ENCODE measurements around the gene UBA6.
A peak's percentile ranks its signal among the peaks of the same experiment; 100 is the strongest.
"Not testable (repeated sequence)": the region's sequence is repeated elsewhere in the genome, so short reads cannot be mapped to it uniquely, and the experiment has no call there.

The UBA6 gene

DNA sequence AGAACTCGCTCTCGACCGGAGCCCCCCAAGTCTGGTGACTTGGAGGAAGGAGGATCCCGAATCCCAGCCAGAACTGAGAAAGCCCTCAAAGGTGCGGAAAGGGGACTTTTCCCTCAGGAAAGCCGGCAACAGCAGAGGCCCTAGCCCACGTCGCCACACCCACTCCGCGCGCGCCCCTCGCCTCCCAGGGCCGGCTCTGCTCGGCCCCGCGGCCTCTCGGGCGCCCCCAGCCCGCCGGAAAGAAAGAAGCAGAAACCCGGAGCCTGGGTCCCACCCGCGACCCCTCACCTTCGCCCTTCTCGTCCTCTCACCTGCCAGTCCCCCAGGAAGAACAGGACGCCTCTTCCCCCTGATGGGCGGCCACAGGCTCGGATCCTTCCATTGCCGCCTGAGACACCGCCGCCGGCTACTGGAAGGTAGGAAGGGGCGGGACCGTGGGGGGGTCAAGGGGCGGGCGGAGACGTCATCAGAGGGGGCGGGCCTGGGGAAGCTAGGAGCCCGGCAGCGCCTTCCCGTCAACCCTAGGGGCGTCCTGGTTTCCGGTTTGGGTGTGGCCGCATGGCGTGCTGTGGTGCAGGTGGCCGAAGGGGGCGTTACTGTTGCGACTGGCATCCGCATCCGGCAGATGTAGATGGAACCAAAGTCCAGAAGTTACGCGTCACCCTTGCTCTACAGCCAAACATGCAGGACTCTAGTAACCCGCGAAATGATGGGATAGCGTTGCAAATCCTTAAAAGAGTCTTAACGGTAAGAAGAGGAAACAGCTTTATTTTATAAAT is at the start of gene UBA6:
UBA6 (minus strand) TSS at position 418 of the 779 bp plus-strand sequence; CDS start at position 382, 36 bp downstream.
- peak; percentile 72 to 96 for DNase-seq (ENCODE audit: low read depth in 1 of 2, low spot score in 1 of 2)
- in situ Hi-C loops (cut with HindIII; ENCODE audit: low pct_unique_long_range_greater_than_20kb, low sequenced_read_pairs) = no loop called here
- no peak for TF ChIP-seq JUND (IDR thresholded peaks at IDR 0.05; ENCODE audit: low read depth)

DNA sequence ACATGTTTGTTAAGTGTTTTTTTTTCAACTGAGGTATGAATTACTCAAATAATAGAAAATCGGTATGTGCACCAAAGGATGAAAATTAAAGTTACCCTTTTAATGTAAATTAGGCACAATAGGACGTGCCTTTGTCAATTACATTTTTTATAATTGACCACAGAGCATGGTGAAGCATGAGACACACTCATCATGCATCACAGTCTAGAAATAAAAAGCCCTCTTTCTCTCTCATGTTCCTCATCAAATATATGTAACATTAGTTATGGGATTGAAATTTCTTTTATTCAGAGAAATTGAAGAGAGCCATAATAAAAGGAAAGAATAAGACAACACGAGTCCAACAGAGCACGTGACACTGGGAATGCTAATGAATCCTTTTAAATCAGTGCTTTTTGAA is 49.7 kb upstream of the UBA6 start:
- in situ Hi-C loops (cut with HindIII; ENCODE audit: low pct_unique_long_range_greater_than_20kb, low sequenced_read_pairs) = no loop called here
- TF ChIP-seq JUND (IDR thresholded peaks at IDR 0.05; ENCODE audit: low read depth) = no peak

DNA sequence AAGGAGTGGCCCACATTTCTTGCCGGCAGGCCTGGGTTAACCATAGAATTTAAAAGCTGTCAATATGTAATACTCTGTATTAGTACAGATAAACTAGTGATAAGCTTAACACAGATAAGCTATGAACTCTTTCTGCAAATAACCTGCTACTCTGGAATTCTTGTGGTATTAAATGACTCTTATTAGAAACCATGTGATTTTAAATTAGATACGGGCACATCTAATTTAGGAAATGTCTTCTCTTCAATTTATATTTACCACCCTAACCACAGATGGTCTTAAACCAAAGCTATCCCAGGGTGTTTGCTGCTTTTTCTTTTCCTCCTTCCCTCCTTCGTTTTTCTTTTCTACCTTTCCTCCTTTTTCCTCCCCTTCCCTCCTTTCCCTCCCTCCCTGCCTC is 48.3 kb upstream of the UBA6 start:
- no peak for DNase-seq (ENCODE audit: low read depth in 1 of 2, low spot score in 1 of 2)
- no peak for TF ChIP-seq JUND (IDR thresholded peaks at IDR 0.05; ENCODE audit: low read depth)
- in situ Hi-C loops (cut with HindIII; ENCODE audit: low pct_unique_long_range_greater_than_20kb, low sequenced_read_pairs) = no loop called here

More for the DNA sequence above, 49.7 kb upstream of the UBA6 start:
- no peak for DNase-seq (ENCODE audit: low read depth in 1 of 2, low spot score in 1 of 2)

DNA sequence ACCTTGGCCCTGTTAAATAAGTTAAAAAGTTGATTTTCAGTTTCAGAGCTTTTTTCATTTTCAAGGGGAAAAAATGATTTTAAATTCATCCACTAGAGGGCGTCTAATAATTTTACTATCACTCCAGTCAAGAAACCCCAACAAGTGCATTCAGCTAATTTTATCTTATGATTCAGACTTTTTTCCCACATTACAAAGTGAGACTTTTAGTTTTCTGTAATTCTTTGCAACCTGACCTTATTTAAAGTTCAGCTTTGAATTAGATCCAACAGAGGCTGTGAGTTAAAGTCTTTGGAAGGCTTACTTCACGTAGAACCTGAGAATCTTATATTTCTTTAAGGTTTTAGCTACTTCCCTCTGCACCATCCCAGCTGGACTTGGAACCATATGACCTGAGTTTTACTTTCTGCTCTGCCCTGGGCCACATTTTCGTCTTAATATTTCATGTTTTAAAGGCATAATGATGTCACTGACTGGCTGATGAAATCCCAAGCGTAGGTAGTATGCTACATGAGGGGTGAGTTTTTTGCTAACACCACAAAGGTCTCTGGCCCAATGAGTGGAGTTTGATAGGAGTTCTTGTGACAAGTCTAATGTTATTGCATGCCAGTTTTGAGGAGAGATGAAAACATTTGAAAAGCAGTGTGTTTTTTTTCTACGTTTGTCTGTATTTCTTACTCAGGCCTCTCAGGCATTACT is 46.0 kb upstream of the UBA6 start:
- in situ Hi-C loops (cut with HindIII; ENCODE audit: low pct_unique_long_range_greater_than_20kb, low sequenced_read_pairs) = no loop called here
- DNase-seq (ENCODE audit: low read depth in 1 of 2, low spot score in 1 of 2) = peak in 1 of 2 experiments; percentile 19

DNA sequence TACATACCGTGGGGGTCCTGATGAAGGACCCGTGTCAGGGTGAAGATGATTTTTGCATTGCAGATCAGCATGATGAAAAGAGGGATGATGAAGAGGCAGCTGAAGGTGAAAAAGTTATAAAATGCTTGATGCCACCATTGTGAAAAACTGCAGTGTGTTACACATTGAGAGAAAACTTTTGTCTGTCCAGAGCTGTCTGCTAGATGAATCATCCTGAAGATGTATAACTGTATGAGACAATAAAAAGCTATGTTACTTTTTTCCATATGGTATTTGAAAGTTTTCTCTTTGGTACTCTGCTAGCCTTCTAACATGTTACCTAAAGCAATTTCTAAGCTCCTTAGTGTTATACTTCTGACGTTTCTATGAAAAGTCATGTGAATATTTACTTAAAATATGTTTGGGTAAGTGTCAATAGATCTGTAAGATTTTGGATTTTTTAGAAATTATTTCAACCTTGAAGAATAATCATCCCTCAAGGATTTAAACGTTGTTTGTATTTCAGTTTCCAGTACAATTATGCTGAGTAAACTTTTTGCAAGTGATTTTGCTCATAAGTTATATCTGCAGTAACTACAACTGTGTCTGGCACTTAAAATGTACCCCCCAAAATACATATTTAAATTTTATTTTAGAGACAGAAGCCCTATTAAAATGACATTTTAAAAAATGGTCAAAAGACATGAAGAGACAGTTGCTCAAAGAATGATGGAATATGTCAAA is 43.8 kb upstream of the UBA6 start:
- TF ChIP-seq JUND (IDR thresholded peaks at IDR 0.05; ENCODE audit: low read depth) = no peak
- no peak for DNase-seq (ENCODE audit: low read depth in 1 of 2, low spot score in 1 of 2)
- in situ Hi-C loops (cut with HindIII; ENCODE audit: low pct_unique_long_range_greater_than_20kb, low sequenced_read_pairs) = no loop called here

More for the DNA sequence above, 46.0 kb upstream of the UBA6 start:
- TF ChIP-seq JUND (IDR thresholded peaks at IDR 0.05; ENCODE audit: low read depth) = no peak

DNA sequence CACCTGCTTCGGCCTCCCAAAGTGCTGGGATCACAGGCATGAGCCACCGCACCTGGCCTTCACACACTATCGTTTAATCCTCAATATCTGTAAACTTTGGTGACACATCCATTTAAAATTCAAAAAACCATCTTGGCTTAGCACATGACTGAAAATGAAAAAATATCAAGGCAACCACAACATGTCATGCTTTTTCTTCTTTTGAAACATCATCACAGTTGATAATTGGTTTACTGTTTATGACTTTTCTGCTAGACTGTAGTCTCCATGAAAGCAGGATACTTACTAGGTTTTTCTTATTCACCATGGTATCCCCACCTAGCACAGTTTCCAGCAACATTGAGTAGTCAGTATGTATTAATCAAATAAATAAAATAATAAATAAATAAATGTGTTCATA is 42.2 kb upstream of the UBA6 start:
- in situ Hi-C loops (cut with HindIII; ENCODE audit: low pct_unique_long_range_greater_than_20kb, low sequenced_read_pairs) = no loop called here
- no peak for DNase-seq (ENCODE audit: low read depth in 1 of 2, low spot score in 1 of 2)
- no peak for TF ChIP-seq JUND (IDR thresholded peaks at IDR 0.05; ENCODE audit: low read depth)

DNA sequence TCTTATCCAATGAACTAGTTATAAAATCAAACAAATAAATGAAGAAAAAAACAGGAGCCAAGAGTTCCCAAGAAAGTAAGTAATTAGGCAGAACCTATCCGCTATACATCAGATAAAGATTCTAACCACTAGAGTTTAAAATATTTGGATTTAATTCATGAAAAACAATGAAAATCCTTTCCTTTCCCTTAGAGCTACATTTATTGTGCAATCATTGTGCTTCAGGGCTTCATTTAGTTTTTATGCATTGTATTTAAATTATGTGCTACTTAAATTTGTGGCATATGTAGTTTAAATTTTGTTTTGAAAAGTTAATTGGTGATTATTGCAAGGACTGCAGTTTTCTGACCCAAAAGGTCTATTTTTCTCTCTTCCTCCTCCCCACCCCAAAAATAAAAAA is 35.3 kb upstream of the UBA6 start:
- DNase-seq (ENCODE audit: low read depth in 1 of 2, low spot score in 1 of 2) = no peak
- in situ Hi-C loops (cut with HindIII; ENCODE audit: low pct_unique_long_range_greater_than_20kb, low sequenced_read_pairs) = no loop called here
- no peak for TF ChIP-seq JUND (IDR thresholded peaks at IDR 0.05; ENCODE audit: low read depth)

DNA sequence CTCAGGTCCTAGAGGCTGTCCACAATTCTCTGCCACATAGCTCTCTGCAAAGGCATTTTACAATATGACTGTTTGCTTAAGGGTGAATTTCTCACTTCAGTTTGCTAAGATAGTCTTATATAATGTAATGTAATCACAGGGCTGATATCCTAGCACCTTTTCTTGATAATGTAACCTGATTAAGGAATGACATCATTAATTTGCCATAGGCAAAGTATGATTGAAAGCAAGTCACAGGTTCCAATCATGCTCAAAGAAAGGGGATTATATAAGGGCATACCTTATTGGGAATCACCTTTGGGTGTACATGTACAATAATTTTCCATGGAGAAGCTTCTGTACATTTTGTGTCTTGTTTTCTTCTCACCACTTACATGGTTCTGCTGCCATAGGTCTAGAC is 34.4 kb upstream of the UBA6 start:
- in situ Hi-C loops (cut with HindIII; ENCODE audit: low pct_unique_long_range_greater_than_20kb, low sequenced_read_pairs) = no loop called here
- no peak for TF ChIP-seq JUND (IDR thresholded peaks at IDR 0.05; ENCODE audit: low read depth)
- no peak for DNase-seq (ENCODE audit: low read depth in 1 of 2, low spot score in 1 of 2)

DNA sequence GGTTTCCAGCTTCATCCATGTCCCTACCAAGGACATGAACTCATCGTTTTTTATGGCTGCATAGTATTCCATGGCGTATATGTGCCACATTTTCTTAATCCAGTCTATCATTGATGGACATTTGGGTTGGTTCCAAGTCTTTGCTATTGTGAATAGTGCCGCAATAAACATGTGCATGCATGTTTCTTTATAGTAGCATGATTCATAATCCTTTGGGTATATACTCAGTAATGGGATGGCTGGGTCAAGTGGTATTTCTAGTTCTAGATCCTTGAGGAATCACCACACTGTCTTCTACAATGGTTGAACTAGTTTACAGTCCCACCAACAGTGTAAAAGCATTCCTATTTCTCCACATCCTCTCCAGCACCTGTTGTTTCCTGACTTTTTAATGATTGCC is 29.6 kb upstream of the UBA6 start:
- in situ Hi-C loops (cut with HindIII; ENCODE audit: low pct_unique_long_range_greater_than_20kb, low sequenced_read_pairs); DNase-seq (ENCODE audit: low read depth in 1 of 2, low spot score in 1 of 2): not testable (repeated sequence)

DNA sequence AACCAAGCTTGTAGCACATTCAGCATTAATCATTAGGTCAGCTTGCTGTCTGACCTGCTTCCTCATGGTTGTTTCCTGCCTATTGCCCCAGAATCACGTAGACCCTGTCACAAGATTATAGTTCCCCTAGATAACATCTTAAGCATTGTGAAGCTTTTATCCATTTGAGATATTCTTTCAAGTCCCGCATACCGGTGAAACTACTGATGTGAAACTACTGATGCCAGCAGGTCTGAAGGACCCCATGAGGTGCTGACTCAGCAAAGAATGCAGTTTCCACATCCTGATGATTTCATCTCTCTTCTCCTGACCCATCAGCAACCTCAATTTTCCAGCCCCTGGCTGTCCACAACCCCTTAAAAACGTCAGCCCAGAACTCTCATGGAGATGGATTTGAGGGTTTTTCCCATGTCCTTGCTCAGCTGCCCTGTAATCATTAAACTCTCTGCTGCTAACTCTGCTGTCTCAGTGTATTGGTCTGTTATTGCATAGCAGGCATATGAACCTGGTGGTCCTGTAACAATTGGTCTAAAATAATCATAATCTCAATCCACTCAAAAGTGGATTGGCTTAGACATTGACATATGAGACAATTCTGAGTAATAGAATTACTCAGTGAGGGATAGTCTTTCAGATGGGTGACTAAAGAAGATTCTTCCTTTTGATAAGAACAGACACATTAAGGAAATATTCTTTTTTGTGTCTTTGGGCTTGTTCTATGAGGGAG is 26.3 kb upstream of the UBA6 start:
- no peak for DNase-seq (ENCODE audit: low read depth in 1 of 2, low spot score in 1 of 2)
- in situ Hi-C loops (cut with HindIII; ENCODE audit: low pct_unique_long_range_greater_than_20kb, low sequenced_read_pairs) = no loop called here
- no peak for TF ChIP-seq JUND (IDR thresholded peaks at IDR 0.05; ENCODE audit: low read depth)

DNA sequence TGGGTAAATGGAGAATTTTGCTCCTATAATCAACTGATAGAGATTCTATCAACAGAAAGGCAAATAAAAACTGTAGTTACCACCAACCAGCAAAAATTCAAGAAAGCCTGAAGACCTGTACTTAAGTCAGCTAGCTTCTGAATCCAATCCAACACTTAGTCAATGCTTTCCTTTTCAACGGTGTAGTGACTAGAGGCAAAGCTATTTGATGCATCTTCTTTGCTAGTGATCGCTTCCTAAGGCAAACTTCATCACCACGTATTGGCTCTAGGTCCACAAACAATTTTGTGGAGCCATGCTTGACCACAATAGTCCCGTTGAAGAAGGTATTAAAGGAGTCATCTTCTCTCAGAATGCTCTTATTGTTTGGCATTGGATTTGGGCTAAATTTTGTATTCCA is 25.0 kb upstream of the UBA6 start:
- no peak for DNase-seq (ENCODE audit: low read depth in 1 of 2, low spot score in 1 of 2)
- in situ Hi-C loops (cut with HindIII; ENCODE audit: low pct_unique_long_range_greater_than_20kb, low sequenced_read_pairs) = no loop called here
- TF ChIP-seq JUND (IDR thresholded peaks at IDR 0.05; ENCODE audit: low read depth) = no peak

DNA sequence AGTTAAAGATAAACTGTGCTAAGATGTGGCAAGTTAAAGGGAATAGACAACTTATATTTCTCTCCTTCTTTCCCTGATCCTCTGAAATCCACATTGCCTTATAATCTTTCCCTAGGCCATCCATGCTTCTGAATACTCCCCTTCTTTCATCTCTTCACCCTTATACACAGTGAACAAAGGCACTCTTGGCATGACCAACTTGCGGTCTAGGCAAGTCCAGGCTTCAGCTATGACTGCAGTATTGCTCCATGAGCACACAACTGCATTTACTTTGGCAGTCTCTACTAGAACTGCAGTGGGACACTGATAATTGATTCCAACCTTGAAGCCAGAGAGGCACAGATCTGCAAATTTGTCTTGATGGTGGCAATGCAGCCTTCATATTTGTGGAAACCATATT is 24.2 kb upstream of the UBA6 start:
- in situ Hi-C loops (cut with HindIII; ENCODE audit: low pct_unique_long_range_greater_than_20kb, low sequenced_read_pairs) = no loop called here

More for the DNA sequence above, 24.2 kb upstream of the UBA6 start:
- DNase-seq (ENCODE audit: low read depth in 1 of 2, low spot score in 1 of 2) = no peak
- TF ChIP-seq JUND (IDR thresholded peaks at IDR 0.05; ENCODE audit: low read depth) = no peak
